OCI-LY7 (cell line): Measurements from ENCODE around the gene DICER1. TPM values are rescaled to one million over a fixed set of nuclear protein-coding genes. Genes with fewer than 3 reads are reported as not detected.

Experiments used
- BruUV-seq: library from RNA; stranded (reverse); fragments of 400-500 nt; replicated peaks from 2 replicates; lab custom pipeline; 2021; lab: Mats Ljungman, UMichigan
- CTCF ChIA-PET: fragments of 300-600 bp; sonication (Branson Sonifier 250); formaldehyde crosslinking; loops from one replicate; lab custom pipeline; 2022; ENCODE audit warnings: antibody characterized with exemption; ENCODE audit not compliant: unreplicated experiment; lab: Charles Lee
- POLR2A ChIA-PET: fragments of 300-600 bp; sonication (Branson Sonifier 250); formaldehyde crosslinking; loops from one replicate; lab custom pipeline; 2022; ENCODE audit warnings: antibody characterized with exemption; lab: Charles Lee
- DNase-seq: peaks from one replicate; pipeline ENCODE4 v3.0.0-alpha.2; 2015; ENCODE audit warnings: low spot score
- H2AFZ ChIP-seq: fragments of 200-600 bp; sonication (generic), shearing (Covaris generic); 2 replicates; pipeline ENCODE4 v1.6.1; 2014; ENCODE audit warnings: mild to moderate bottlenecking, antibody characterized with exemption, low read length, moderate library complexity
- H3K27ac ChIP-seq: fragments of 200-600 bp; sonication (generic); 2 replicates; pipeline ENCODE4 v1.5.1; 2014; ENCODE audit warnings: mixed run types, low read depth, mild to moderate bottlenecking, moderate library complexity, low read length, inconsistent platforms; ENCODE audit not compliant: poor library complexity, severe bottlenecking
- H3K36me3 ChIP-seq: fragments of 200-600 bp; sonication (generic); 2 replicates; pipeline ENCODE4 v1.6.1; 2014; ENCODE audit warnings: mild to moderate bottlenecking, antibody characterized with exemption, low read length, moderate library complexity, mixed read lengths; ENCODE audit not compliant: insufficient read depth
- H3K4me1 ChIP-seq: fragments of 200-600 bp; sonication (generic); 2 replicates; pipeline ENCODE4 v1.5.1; 2014; ENCODE audit warnings: mild to moderate bottlenecking, low read length; ENCODE audit not compliant: insufficient read depth, poor library complexity, severe bottlenecking
- H3K4me2 ChIP-seq: fragments of 200-600 bp; sonication (generic); 2 replicates; pipeline ENCODE4 v1.6.1; 2014; ENCODE audit warnings: mild to moderate bottlenecking, low read length
- H3K4me3 ChIP-seq: fragments of 200-600 bp; sonication (generic); 2 replicates; pipeline ENCODE4 v1.5.1; 2014; ENCODE audit warnings: mild to moderate bottlenecking, low read depth, low read length; ENCODE audit not compliant: poor library complexity, severe bottlenecking
- H3K79me2 ChIP-seq: fragments of 200-600 bp; sonication (generic); 2 replicates; pipeline ENCODE4 v1.6.1; 2016; ENCODE audit warnings: low read depth, mild to moderate bottlenecking, low read length, moderate library complexity, mixed read lengths; ENCODE audit not compliant: insufficient read depth
- H3K9me2 ChIP-seq: fragments of 200-600 bp; sonication (generic); 2 replicates; pipeline ENCODE4 v1.6.1; 2016; ENCODE audit warnings: mild to moderate bottlenecking, low read length, mixed read lengths; ENCODE audit not compliant: insufficient read depth
- H3K9me3 ChIP-seq: fragments of 200-600 bp; sonication (generic); 2 replicates; pipeline ENCODE4 v1.6.1; 2014; ENCODE audit warnings: mild to moderate bottlenecking, mixed run types, low read length, mixed read lengths
- H4K20me1 ChIP-seq: fragments of 200-600 bp; sonication (generic); 2 replicates; pipeline ENCODE4 v1.6.1; 2014; ENCODE audit warnings: mild to moderate bottlenecking, antibody characterized with exemption, low read length, moderate library complexity, mixed read lengths; ENCODE audit not compliant: insufficient read depth
- EZH2phosphoT487 ChIP-seq: fragments of 200-600 bp; sonication (generic); IDR thresholded peaks from 2 replicates; pipeline ENCODE4 v1.6.1; 2018; ENCODE audit warnings: low read depth, borderline replicate concordance, mild to moderate bottlenecking, mixed run types, antibody characterized with exemption, low read length, moderate library complexity, mixed read lengths
- intact Hi-C: fragments of 100-400 bp; cut with micrococcal nuclease; formaldehyde crosslinking; loops from one replicate; pipeline ENCODE4 v1.10.0; 2022; ENCODE audit not compliant: unreplicated experiment
- total RNA-seq, 2 experiments: library from RNA; depleted of rRNA in 1 of 2; stranded (reverse); fragments of >200 nt in 1 of 2; shearing (Covaris generic) in 1 of 2; gene quantifications; 2 replicates each; pipeline ENCODE4 v1.2.3, GENCODE V29; 2014 to 2022
- TF ChIP-seq, protein P1 (sequence below): fragments of 200-600 bp; sonication (generic); conservative IDR thresholded peaks from 2 replicates; pipeline ENCODE4 v1.5.1; 2014; ENCODE audit warnings: mild to moderate bottlenecking, antibody characterized with exemption, low read length, moderate library complexity, mixed read lengths

DICER1 gene
- total RNA-seq, 2 experiments from 2014 or later, result 60.3 to 62.2 TPM

DNA sequence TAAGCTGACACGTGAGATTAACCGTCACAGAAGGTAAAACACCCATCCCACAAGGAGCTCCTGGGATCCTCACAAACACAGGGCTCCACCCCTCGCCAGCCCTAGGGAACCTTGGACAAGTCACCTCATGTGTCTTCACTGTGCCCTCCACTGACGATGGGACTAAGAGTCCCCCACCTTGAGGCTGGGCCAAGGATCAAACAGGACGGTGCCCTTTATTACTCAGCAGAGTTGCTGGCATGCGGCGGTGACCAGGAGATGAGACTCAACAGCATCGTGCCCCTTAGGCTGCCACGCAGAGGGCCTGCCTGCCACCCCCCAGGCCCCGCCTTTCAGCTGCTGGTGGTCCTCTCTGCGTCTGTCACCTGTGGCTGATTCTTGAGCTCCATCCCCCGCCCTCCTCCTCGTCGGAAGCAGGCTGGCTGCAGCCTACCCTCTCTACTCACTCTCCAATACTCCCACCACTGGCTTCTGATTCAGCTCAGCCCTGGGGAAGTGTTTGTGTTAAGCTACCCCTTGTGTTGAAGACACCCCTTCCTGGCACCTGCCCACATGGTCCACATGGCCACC, 105.2 kb downstream of the DICER1 start:
- no peak overlapping the region for H3K4me2 ChIP-seq
- TF ChIP-seq EZH2phosphoT487, result no peak
- TF ChIP-seq, protein P1, sequence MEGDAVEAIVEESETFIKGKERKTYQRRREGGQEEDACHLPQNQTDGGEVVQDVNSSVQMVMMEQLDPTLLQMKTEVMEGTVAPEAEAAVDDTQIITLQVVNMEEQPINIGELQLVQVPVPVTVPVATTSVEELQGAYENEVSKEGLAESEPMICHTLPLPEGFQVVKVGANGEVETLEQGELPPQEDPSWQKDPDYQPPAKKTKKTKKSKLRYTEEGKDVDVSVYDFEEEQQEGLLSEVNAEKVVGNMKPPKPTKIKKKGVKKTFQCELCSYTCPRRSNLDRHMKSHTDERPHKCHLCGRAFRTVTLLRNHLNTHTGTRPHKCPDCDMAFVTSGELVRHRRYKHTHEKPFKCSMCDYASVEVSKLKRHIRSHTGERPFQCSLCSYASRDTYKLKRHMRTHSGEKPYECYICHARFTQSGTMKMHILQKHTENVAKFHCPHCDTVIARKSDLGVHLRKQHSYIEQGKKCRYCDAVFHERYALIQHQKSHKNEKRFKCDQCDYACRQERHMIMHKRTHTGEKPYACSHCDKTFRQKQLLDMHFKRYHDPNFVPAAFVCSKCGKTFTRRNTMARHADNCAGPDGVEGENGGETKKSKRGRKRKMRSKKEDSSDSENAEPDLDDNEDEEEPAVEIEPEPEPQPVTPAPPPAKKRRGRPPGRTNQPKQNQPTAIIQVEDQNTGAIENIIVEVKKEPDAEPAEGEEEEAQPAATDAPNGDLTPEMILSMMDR, result no peak
- H3K4me3 ChIP-seq, result no peak overlapping the region
- H3K4me1 ChIP-seq, result no peaks in the 10 kb centered on the region
- ChIA-PET CTCF (no interaction called here), POLR2A (no interaction called here)
- H3K79me2 ChIP-seq, result no peaks in the 10 kb centered on the region
- H2AFZ ChIP-seq, result no peak overlapping the region
- no peaks in the 10 kb centered on the region for H4K20me1 ChIP-seq
- BruUV-seq, result no TSS peak
- no peak for DNase-seq
- H3K9me3 ChIP-seq, result no peaks in the 10 kb centered on the region
- intact Hi-C loops, result no loop called here
- no peak overlapping the region for H3K27ac ChIP-seq
- H3K36me3 ChIP-seq, result no peaks in the 10 kb centered on the region
- no peaks in the 10 kb centered on the region for H3K9me2 ChIP-seq

DNA sequence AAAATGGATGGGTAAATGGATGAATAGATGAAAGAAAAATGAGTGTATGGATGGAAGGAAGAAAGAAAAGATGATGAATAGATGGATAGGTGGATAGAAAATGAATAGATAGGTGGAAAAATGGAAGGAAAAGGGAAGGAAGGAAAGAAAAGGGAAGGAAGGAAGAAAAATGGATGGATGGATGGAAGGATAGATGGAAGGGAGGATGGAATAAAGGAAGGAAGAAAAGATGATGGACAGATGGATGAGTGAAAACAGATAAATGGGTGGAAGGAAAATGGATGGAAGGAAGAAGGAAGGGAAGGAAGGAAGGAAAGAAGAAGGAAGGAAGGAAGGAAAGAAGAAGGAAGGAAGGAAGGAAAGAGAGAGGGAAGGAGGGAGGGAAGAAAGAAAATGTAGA, 107.4 kb downstream of the DICER1 start:
- Histone ChIP-seq H3K36me3 (no peaks in the 10 kb centered on the region), H3K79me2 (no peaks in the 10 kb centered on the region), H3K4me3 (no peak overlapping the region), H3K9me2 (no peaks in the 10 kb centered on the region), H3K27ac (no peak overlapping the region), H3K4me1 (no peaks in the 10 kb centered on the region), H4K20me1 (no peaks in the 10 kb centered on the region), H2AFZ (no peak overlapping the region), H3K4me2 (no peak overlapping the region), H3K9me3 (no peaks in the 10 kb centered on the region)
- TF ChIP-seq, protein P1, result no peak
- no peak for TF ChIP-seq EZH2phosphoT487
- BruUV-seq, result no TSS peak
- CTCF ChIA-PET, result no interaction called here
- POLR2A ChIA-PET, result no interaction called here
- intact Hi-C loops, result no loop called here
- no peak for DNase-seq

DNA sequence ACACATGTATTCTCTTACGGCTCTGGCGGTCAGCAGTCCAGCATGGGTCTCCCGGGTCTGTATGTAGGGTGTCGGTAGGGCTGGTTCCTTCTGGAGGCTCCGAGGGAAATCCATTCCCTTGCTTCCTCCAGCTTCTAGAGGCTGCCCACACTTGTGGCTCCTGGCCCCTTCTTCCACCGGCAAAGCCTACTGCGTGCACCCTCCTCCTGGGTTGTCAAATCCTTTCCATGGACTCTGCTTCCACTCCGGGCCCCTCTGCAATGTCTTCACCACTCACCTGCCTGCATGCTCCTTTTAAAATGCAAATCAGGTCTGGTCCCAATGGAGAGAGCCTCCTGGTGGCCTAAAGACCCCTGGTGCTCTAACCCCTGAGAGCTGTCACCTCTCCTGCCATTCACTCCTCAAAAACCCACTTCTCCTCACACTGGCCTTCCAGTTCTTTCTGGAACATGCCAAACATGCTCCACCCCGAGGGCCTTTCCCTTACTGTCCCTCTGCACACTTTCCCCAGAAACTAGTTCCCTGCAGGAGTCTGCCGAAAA, 108.5 kb downstream of the DICER1 start:
- ChIA-PET CTCF (no interaction called here), POLR2A (no interaction called here)
- DNase-seq, result no peak
- H3K36me3 ChIP-seq, result no peaks in the 10 kb centered on the region
- H3K4me2 ChIP-seq, result no peak overlapping the region
- no peak for TF ChIP-seq EZH2phosphoT487
- TF ChIP-seq, protein P1, result no peak
- intact Hi-C loops, result no loop called here
- no peaks in the 10 kb centered on the region for H3K9me2 ChIP-seq
- H3K9me3 ChIP-seq, result no peaks in the 10 kb centered on the region
- BruUV-seq, result no TSS peak
- no peaks in the 10 kb centered on the region for H4K20me1 ChIP-seq
- H2AFZ ChIP-seq, result no peak overlapping the region
- H3K4me1 ChIP-seq, result no peaks in the 10 kb centered on the region
- no peak overlapping the region for H3K4me3 ChIP-seq
- no peak overlapping the region for H3K27ac ChIP-seq
- H3K79me2 ChIP-seq, result no peaks in the 10 kb centered on the region
